Measurements from ENCODE around the gene FGF14.

The FGF14 gene

GRCh38 chr13:101837288-101837687, 564.6 kb downstream of the FGF14 start:
- no peak for DNase-seq

- no peak for DNase-seq
Observed at GRCh38 chr13:101835920-101836319, 565.9 kb downstream of the FGF14 start.

GRCh38 chr13:101833671-101834070, 568.2 kb downstream of the FGF14 start:
- DNase-seq, result no peak

- DNase-seq, result no peak
Observed at GRCh38 chr13:101830035-101830434, 571.8 kb downstream of the FGF14 start.

GRCh38 chr13:101829484-101829883, 572.4 kb downstream of the FGF14 start:
- DNase-seq, result no peak

- DNase-seq, result no peak
Observed at GRCh38 chr13:101828119-101828518, 573.7 kb downstream of the FGF14 start.

GRCh38 chr13:101817898-101818297, 584.0 kb downstream of the FGF14 start:
- no peak for DNase-seq

- no peak for DNase-seq
Observed at GRCh38 chr13:101811881-101812280, 590.0 kb downstream of the FGF14 start.

- DNase-seq, result no peak
Observed at GRCh38 chr13:101811284-101811839, 590.5 kb downstream of the FGF14 start.

GRCh38 chr13:101799196-101799595, 602.7 kb downstream of the FGF14 start:
- DNase-seq, result no peak

- no peak for DNase-seq
Observed at GRCh38 chr13:101798437-101798836, 603.4 kb downstream of the FGF14 start.

GRCh38 chr13:101795460-101795859, 606.4 kb downstream of the FGF14 start:
- no peak for DNase-seq

GRCh38 chr13:101795025-101795424, 606.8 kb downstream of the FGF14 start:
- no peak for DNase-seq

GRCh38 chr13:101792189-101792588, 609.7 kb downstream of the FGF14 start:
- no peak for DNase-seq

- no peak for DNase-seq
Observed at GRCh38 chr13:101785858-101786257, 616.0 kb downstream of the FGF14 start.

GRCh38 chr13:101784313-101784712, 617.5 kb downstream of the FGF14 start:
- DNase-seq, result no peak

- no peak for DNase-seq
Observed at GRCh38 chr13:101783554-101783953, 618.3 kb downstream of the FGF14 start.

GRCh38 chr13:101780211-101780610, 621.6 kb downstream of the FGF14 start:
- no peak for DNase-seq

GRCh38 chr13:101779147-101779546, 622.7 kb downstream of the FGF14 start:
- DNase-seq, result no peak

GRCh38 chr13:101775267-101775666, 626.6 kb downstream of the FGF14 start:
- no peak for DNase-seq

- no peak for DNase-seq
Observed at GRCh38 chr13:101774393-101774792, 627.5 kb downstream of the FGF14 start.

GRCh38 chr13:101773062-101773461, 628.8 kb downstream of the FGF14 start:
- no peak for DNase-seq

GRCh38 chr13:101767131-101767530, 634.7 kb downstream of the FGF14 start:
- no peak for DNase-seq

- DNase-seq, result no peak
Observed at GRCh38 chr13:101763191-101763590, 638.7 kb downstream of the FGF14 start.

- no peak for DNase-seq
Observed at GRCh38 chr13:101757446-101758039, 644.3 kb downstream of the FGF14 start.
